OCI-LY1 (cell line): Measurements from ENCODE around the gene TBX21.

Experiments used
- CTCF ChIP-seq: fragments of 200-600 bp; sonication (generic), shearing (Covaris generic); IDR thresholded peaks from 2 replicates; pipeline ENCODE4 v1.5.1; 2017; ENCODE audit warnings: mild to moderate bottlenecking, antibody characterized with exemption, low read length, moderate library complexity, mixed read lengths
- EZH2 ChIP-seq: fragments of 200-600 bp; sonication (generic), shearing (Covaris generic); IDR thresholded peaks from 2 replicates; pipeline ENCODE4 v1.8.0; 2017; ENCODE audit warnings: borderline replicate concordance, mixed run types, mild to moderate bottlenecking, antibody characterized with exemption, low read length, moderate library complexity, mixed read lengths

- TF ChIP-seq EZH2 (no peak), CTCF (no peak)
These were observed 12.0 kb downstream of the TBX21 start for GRCh38 chr17:47745037-47745380.
